ENCODE results near the gene REXO1. TPM values are rescaled to one million over a fixed set of nuclear protein-coding genes. Genes with fewer than 3 reads are reported as not detected.
A peak's percentile ranks its signal among the peaks of the same experiment; 100 is the strongest.

The REXO1 gene
- total RNA-seq, 1 experiment from 2014 or later = 61.1 TPM

DNA sequence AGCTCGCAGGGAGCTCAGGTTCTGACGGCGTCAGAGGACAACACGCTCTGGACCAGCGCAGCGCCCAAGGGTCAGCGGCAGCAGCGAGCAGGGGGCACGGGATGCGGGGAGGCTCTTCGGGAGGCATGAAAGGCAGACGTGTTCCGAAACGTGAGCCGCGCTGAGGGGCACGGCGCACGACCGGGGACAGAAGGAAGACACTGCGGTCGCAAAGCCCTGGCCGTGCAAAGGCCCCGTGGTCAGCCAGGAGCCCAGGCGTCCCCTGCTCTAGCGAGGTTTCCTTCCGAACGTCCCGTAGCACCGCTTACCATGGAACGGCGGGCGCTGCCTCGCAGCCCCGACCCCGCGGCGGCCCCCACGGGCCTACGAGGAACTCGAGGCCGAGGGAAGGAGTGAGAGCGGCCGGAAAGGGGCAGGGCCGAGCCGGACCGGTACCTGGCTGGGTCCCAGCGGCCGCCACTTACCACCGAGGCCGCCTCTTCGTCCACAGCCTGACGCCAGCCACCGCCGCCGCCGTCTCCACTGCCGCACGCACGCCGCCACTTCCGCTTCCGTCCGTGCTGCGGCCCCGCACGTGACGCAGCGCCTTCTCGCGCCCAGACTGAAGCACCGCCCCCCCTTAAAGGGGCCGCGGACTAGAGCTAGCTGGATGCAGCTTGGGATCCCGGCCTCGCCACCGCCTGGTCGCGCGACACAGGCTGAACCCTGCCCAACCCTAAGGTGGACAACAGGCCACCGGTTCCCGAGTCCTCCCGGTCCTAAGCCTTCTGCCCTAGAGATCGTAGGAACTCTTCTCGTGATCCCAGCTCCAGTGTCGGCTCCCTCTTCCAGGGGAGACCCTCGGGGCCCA is 27.6 kb upstream of the REXO1 start (continued):
- peak; percentile 70; the same call in 1 of the 2 replicates for TF ChIP-seq PRRX2 (CRISPR knock-in tag; IDR thresholded peaks at IDR 0.05)
- peak; percentile 89 for TF ChIP-seq GTF2I (CRISPR knock-in tag; conservative IDR thresholded peaks at IDR 0.05)
- TF ChIP-seq, protein P1, sequence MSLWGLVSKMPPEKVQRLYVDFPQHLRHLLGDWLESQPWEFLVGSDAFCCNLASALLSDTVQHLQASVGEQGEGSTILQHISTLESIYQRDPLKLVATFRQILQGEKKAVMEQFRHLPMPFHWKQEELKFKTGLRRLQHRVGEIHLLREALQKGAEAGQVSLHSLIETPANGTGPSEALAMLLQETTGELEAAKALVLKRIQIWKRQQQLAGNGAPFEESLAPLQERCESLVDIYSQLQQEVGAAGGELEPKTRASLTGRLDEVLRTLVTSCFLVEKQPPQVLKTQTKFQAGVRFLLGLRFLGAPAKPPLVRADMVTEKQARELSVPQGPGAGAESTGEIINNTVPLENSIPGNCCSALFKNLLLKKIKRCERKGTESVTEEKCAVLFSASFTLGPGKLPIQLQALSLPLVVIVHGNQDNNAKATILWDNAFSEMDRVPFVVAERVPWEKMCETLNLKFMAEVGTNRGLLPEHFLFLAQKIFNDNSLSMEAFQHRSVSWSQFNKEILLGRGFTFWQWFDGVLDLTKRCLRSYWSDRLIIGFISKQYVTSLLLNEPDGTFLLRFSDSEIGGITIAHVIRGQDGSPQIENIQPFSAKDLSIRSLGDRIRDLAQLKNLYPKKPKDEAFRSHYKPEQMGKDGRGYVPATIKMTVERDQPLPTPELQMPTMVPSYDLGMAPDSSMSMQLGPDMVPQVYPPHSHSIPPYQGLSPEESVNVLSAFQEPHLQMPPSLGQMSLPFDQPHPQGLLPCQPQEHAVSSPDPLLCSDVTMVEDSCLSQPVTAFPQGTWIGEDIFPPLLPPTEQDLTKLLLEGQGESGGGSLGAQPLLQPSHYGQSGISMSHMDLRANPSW (CRISPR knock-in tag; conservative IDR thresholded peaks at IDR 0.05; ENCODE audit: low read depth) = 0 out of 2 replicates have a peak, but pooled peaks have one; percentile 24
- TF ChIP-seq TP53 (CRISPR knock-in tag; IDR thresholded peaks at IDR 0.05) = peak; percentile 51
- TF ChIP-seq, protein P2, sequence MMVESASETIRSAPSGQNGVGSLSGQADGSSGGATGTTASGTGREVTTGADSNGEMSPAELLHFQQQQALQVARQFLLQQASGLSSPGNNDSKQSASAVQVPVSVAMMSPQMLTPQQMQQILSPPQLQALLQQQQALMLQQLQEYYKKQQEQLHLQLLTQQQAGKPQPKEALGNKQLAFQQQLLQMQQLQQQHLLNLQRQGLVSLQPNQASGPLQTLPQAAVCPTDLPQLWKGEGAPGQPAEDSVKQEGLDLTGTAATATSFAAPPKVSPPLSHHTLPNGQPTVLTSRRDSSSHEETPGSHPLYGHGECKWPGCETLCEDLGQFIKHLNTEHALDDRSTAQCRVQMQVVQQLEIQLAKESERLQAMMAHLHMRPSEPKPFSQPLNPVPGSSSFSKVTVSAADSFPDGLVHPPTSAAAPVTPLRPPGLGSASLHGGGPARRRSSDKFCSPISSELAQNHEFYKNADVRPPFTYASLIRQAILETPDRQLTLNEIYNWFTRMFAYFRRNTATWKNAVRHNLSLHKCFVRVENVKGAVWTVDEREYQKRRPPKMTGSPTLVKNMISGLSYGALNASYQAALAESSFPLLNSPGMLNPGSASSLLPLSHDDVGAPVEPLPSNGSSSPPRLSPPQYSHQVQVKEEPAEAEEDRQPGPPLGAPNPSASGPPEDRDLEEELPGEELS (CRISPR knock-in tag; IDR thresholded peaks at IDR 0.05) = peak; percentile 92
- TF ChIP-seq, protein P3, sequence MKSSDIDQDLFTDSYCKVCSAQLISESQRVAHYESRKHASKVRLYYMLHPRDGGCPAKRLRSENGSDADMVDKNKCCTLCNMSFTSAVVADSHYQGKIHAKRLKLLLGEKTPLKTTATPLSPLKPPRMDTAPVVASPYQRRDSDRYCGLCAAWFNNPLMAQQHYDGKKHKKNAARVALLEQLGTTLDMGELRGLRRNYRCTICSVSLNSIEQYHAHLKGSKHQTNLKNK (CRISPR knock-in tag; IDR thresholded peaks at IDR 0.05) = no peak
- TF ChIP-seq ESRRA (CRISPR knock-in tag; IDR thresholded peaks at IDR 0.05; ENCODE audit: borderline replicate concordance) = no peak; the same call in 1 of the 2 replicates
- no peak for TF ChIP-seq MXD4 (CRISPR knock-in tag; IDR thresholded peaks at IDR 0.05; ENCODE audit: borderline replicate concordance)
- TF ChIP-seq, protein P4, sequence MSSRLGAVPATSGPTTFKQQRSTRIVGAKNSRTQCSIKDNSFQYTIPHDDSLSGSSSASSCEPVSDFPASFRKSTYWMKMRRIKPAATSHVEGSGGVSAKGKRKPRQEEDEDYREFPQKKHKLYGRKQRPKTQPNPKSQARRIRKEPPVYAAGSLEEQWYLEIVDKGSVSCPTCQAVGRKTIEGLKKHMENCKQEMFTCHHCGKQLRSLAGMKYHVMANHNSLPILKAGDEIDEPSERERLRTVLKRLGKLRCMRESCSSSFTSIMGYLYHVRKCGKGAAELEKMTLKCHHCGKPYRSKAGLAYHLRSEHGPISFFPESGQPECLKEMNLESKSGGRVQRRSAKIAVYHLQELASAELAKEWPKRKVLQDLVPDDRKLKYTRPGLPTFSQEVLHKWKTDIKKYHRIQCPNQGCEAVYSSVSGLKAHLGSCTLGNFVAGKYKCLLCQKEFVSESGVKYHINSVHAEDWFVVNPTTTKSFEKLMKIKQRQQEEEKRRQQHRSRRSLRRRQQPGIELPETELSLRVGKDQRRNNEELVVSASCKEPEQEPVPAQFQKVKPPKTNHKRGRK (CRISPR knock-in tag; IDR thresholded peaks at IDR 0.05; ENCODE audit: borderline replicate concordance) = no peak
- TF ChIP-seq, protein P5, sequence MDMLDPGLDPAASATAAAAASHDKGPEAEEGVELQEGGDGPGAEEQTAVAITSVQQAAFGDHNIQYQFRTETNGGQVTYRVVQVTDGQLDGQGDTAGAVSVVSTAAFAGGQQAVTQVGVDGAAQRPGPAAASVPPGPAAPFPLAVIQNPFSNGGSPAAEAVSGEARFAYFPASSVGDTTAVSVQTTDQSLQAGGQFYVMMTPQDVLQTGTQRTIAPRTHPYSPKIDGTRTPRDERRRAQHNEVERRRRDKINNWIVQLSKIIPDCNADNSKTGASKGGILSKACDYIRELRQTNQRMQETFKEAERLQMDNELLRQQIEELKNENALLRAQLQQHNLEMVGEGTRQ (CRISPR knock-in tag; IDR thresholded peaks at IDR 0.05) = peak; percentile 100
- TF ChIP-seq, protein P6, sequence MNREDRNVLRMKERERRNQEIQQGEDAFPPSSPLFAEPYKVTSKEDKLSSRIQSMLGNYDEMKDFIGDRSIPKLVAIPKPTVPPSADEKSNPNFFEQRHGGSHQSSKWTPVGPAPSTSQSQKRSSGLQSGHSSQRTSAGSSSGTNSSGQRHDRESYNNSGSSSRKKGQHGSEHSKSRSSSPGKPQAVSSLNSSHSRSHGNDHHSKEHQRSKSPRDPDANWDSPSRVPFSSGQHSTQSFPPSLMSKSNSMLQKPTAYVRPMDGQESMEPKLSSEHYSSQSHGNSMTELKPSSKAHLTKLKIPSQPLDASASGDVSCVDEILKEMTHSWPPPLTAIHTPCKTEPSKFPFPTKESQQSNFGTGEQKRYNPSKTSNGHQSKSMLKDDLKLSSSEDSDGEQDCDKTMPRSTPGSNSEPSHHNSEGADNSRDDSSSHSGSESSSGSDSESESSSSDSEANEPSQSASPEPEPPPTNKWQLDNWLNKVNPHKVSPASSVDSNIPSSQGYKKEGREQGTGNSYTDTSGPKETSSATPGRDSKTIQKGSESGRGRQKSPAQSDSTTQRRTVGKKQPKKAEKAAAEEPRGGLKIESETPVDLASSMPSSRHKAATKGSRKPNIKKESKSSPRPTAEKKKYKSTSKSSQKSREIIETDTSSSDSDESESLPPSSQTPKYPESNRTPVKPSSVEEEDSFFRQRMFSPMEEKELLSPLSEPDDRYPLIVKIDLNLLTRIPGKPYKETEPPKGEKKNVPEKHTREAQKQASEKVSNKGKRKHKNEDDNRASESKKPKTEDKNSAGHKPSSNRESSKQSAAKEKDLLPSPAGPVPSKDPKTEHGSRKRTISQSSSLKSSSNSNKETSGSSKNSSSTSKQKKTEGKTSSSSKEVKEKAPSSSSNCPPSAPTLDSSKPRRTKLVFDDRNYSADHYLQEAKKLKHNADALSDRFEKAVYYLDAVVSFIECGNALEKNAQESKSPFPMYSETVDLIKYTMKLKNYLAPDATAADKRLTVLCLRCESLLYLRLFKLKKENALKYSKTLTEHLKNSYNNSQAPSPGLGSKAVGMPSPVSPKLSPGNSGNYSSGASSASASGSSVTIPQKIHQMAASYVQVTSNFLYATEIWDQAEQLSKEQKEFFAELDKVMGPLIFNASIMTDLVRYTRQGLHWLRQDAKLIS (CRISPR knock-in tag; IDR thresholded peaks at IDR 0.05; ENCODE audit: borderline replicate concordance) = 0 out of 2 replicates have a peak, but pooled peaks have one; percentile 27
- no peak for TF ChIP-seq ZNF138 (CRISPR knock-in tag; conservative IDR thresholded peaks at IDR 0.05)
- peak; percentile 97 for TF ChIP-seq CBFB (CRISPR knock-in tag; IDR thresholded peaks at IDR 0.05; ENCODE audit: low read depth)
- TF ChIP-seq NR3C1 (CRISPR knock-in tag; conservative IDR thresholded peaks at IDR 0.05; ENCODE audit: low read depth) = no peak
- TF ChIP-seq, protein P7, sequence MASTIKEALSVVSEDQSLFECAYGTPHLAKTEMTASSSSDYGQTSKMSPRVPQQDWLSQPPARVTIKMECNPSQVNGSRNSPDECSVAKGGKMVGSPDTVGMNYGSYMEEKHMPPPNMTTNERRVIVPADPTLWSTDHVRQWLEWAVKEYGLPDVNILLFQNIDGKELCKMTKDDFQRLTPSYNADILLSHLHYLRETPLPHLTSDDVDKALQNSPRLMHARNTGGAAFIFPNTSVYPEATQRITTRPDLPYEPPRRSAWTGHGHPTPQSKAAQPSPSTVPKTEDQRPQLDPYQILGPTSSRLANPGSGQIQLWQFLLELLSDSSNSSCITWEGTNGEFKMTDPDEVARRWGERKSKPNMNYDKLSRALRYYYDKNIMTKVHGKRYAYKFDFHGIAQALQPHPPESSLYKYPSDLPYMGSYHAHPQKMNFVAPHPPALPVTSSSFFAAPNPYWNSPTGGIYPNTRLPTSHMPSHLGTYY (CRISPR knock-in tag; IDR thresholded peaks at IDR 0.05) = 0 out of 2 replicates have a peak, but pooled peaks have one; percentile 62
- peak; percentile 79; the same call in 1 of the 2 replicates for TF ChIP-seq EMX1 (CRISPR knock-in tag; IDR thresholded peaks at IDR 0.05)
- TF ChIP-seq, protein P8, sequence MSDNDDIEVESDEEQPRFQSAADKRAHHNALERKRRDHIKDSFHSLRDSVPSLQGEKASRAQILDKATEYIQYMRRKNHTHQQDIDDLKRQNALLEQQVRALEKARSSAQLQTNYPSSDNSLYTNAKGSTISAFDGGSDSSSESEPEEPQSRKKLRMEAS (CRISPR knock-in tag; IDR thresholded peaks at IDR 0.05) = peak; percentile 96
- TF ChIP-seq FOXK1 (CRISPR knock-in tag; IDR thresholded peaks at IDR 0.05) = peak; percentile 96
- TF ChIP-seq CREM (CRISPR knock-in tag; IDR thresholded peaks at IDR 0.05) = peak; percentile 88
- peak; percentile 90; the same call in 1 of the 2 replicates for TF ChIP-seq NFE2L1 (CRISPR knock-in tag; IDR thresholded peaks at IDR 0.05)
- TF ChIP-seq ZBTB21 (CRISPR knock-in tag; IDR thresholded peaks at IDR 0.05; ENCODE audit: borderline replicate concordance) = peak; percentile 83; the same call in 1 of the 2 replicates
- TF ChIP-seq, protein P9, sequence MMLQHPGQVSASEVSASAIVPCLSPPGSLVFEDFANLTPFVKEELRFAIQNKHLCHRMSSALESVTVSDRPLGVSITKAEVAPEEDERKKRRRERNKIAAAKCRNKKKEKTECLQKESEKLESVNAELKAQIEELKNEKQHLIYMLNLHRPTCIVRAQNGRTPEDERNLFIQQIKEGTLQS (CRISPR knock-in tag; conservative IDR thresholded peaks at IDR 0.05) = no peak

All from WTC11 (cell line).